H1 (cell line): ENCODE measurements around the gene CMPK2. TPM values are rescaled to one million over a fixed set of nuclear protein-coding genes. Genes with fewer than 3 reads are reported as not detected.

Experiments
- CTCF ChIA-PET: fragments of 300-600 bp; sonication (Branson Sonifier 250); formaldehyde crosslinking; loops from one replicate; lab custom pipeline; 2021; ENCODE audit not compliant: partially characterized antibody; lab: Charles Lee
- POLR2A ChIA-PET: fragments of 300-600 bp; sonication (Branson Sonifier 250); formaldehyde crosslinking; loops from one replicate; lab custom pipeline; 2021; ENCODE audit warnings: inconsistent platforms; ENCODE audit not compliant: partially characterized antibody; lab: Charles Lee
- DNase-seq, 2 experiments: peaks; one replicate each; pipeline versions ENCODE4 v3.0.0 to v3.0.0-alpha.2; 2010 to 2022; ENCODE audit warnings: low spot score in 2 of 2, low read depth in 1 of 2, mixed read lengths in 1 of 2
- FAIRE-seq: peaks from 2 replicates; lab custom pipeline; 2011; peaks lifted over from hg19 to GRCh38; lab: Jason Lieb, UNC
- H2AFZ ChIP-seq: 2 replicates; pipeline ENCODE4 v1.8.1; 2012; ENCODE audit warnings: low read length, inconsistent platforms
- H2AK5ac ChIP-seq: 2 replicates; pipeline ENCODE4 v1.6.1; 2013; ENCODE audit warnings: low read depth, low read length
- H2BK120ac ChIP-seq: replicated peaks from 2 replicates; pipeline ENCODE3; 2013; ENCODE audit warnings: low read depth, low read length, inconsistent platforms
- H2BK12ac ChIP-seq: 2 replicates; pipeline ENCODE4 v1.6.1; 2013; ENCODE audit warnings: low read depth, low read length
- H2BK15ac ChIP-seq: 2 replicates; pipeline ENCODE4 v1.6.1; 2013; ENCODE audit warnings: low read length
- H2BK20ac ChIP-seq: 2 replicates; pipeline ENCODE4 v1.6.1; 2013; ENCODE audit warnings: low read length
- H2BK5ac ChIP-seq: 2 replicates; pipeline ENCODE4 v1.6.1; 2013; ENCODE audit warnings: low read depth, low read length
- H3K14ac ChIP-seq: 2 replicates; pipeline ENCODE4 v1.6.1; 2013; ENCODE audit warnings: inconsistent platforms; ENCODE audit not compliant: insufficient read length
- H3K18ac ChIP-seq: 2 replicates; pipeline ENCODE4 v1.6.1; 2013; ENCODE audit warnings: low read length; ENCODE audit errors: extremely low read depth
- H3K23ac ChIP-seq: 2 replicates; pipeline ENCODE4 v1.6.1; 2013; ENCODE audit warnings: inconsistent platforms; ENCODE audit not compliant: insufficient read length
- H3K23me2 ChIP-seq: 2 replicates; pipeline ENCODE4 v1.6.1; 2013; ENCODE audit warnings: low read depth, low read length
- H3K27ac ChIP-seq: 2 replicates; pipeline ENCODE4 v1.6.1; 2011; ENCODE audit warnings: low read depth, low read length, inconsistent platforms
- H3K27me3 ChIP-seq, 4 experiments: replicated peaks in 1 of 4; 1 replicate in 1 of 4; 2 replicates in 3 of 4; pipeline versions ENCODE4 v1.6.1 to v1.8.1; 2011 to 2013; ENCODE audit warnings: low read length in 3 of 4, mild to moderate bottlenecking in 3 of 4, inconsistent platforms in 2 of 4, mixed read lengths in 2 of 4, moderate library complexity in 1 of 4; ENCODE audit not compliant: control insufficient read depth in 3 of 4, insufficient read depth in 3 of 4; ENCODE audit errors: extremely low read depth in 1 of 4
- H3K36me3 ChIP-seq, 4 experiments: 2 replicates each; pipeline versions ENCODE4 v1.6.1 to v1.8.1; 2011 to 2013; ENCODE audit warnings: mild to moderate bottlenecking in 4 of 4, low read length in 3 of 4, moderate library complexity in 2 of 4, control low read depth in 1 of 4, inconsistent platforms in 1 of 4; ENCODE audit not compliant: insufficient read depth in 4 of 4, control insufficient read depth in 2 of 4
- H3K4ac ChIP-seq: replicated peaks from 2 replicates; pipeline ENCODE3; 2013; ENCODE audit warnings: low read length, low read depth, mixed read lengths, inconsistent platforms; ENCODE audit not compliant: insufficient read length
- H3K4me1 ChIP-seq, 4 experiments: replicated peaks in 1 of 4; 1 replicate in 1 of 4; 2 replicates in 3 of 4; pipeline versions ENCODE4 v1.6.1 to v1.8.1; 2011 to 2013; ENCODE audit warnings: low read length in 3 of 4, inconsistent platforms in 2 of 4, mixed read lengths in 1 of 4; ENCODE audit not compliant: insufficient read depth in 4 of 4, control insufficient read depth in 3 of 4
- H3K4me2 ChIP-seq, 2 experiments: 2 replicates each; pipeline versions ENCODE4 v1.6.1 to v1.8.1; 2011 to 2013; ENCODE audit warnings: low read depth in 2 of 2, low read length in 2 of 2, control low read depth in 1 of 2, inconsistent platforms in 1 of 2, mild to moderate bottlenecking in 1 of 2; ENCODE audit not compliant: insufficient read depth in 1 of 2
- H3K4me3 ChIP-seq, 4 experiments: fragments of 200-600, 300-600 bp in 1 of 4; sonication (generic), shearing (Covaris generic), sonication (Bioruptor Twin) in 1 of 4; 2 replicates each; pipeline versions ENCODE4 v1.5.1 to v1.8.1; 2011 to 2016; ENCODE audit warnings: low read length in 4 of 4, low read depth in 3 of 4, control low read depth in 2 of 4, inconsistent platforms in 2 of 4, mild to moderate bottlenecking in 2 of 4, mixed read lengths in 1 of 4, moderate library complexity in 1 of 4; ENCODE audit not compliant: insufficient read depth in 2 of 4; ENCODE audit errors: extremely low read depth in 1 of 4
- H3K56ac ChIP-seq: replicated peaks from 2 replicates; pipeline ENCODE3; 2013; ENCODE audit warnings: low read depth, mild to moderate bottlenecking, mixed read lengths, low read length, inconsistent platforms; ENCODE audit not compliant: insufficient read length
- H3K79me1 ChIP-seq: 2 replicates; pipeline ENCODE4 v1.6.1; 2013; ENCODE audit warnings: low read depth, low read length, control low read depth
- H3K79me2 ChIP-seq, 2 experiments: 2 replicates each; pipeline versions ENCODE4 v1.6.1 to v1.8.1; 2012 to 2013; ENCODE audit warnings: low read length in 2 of 2, mild to moderate bottlenecking in 2 of 2, inconsistent platforms in 1 of 2; ENCODE audit not compliant: insufficient read depth in 2 of 2, control insufficient read depth in 1 of 2
- H3K9ac ChIP-seq, 4 experiments: replicated peaks in 1 of 4; 1 replicate in 1 of 4; 2 replicates in 3 of 4; pipeline versions ENCODE4 v1.6.1 to v1.8.1; 2011 to 2013; ENCODE audit warnings: low read depth in 3 of 4, low read length in 3 of 4, control low read depth in 2 of 4, mild to moderate bottlenecking in 2 of 4, moderate library complexity in 2 of 4, inconsistent platforms in 1 of 4; ENCODE audit errors: extremely low read depth in 1 of 4
- H3K9me3 ChIP-seq, 2 experiments: 2 replicates each; pipeline versions ENCODE4 v1.6.1 to v1.8.1; 2012 to 2013; ENCODE audit warnings: mild to moderate bottlenecking in 2 of 2, moderate library complexity in 2 of 2, control low read depth in 1 of 2, inconsistent platforms in 1 of 2, low read depth in 1 of 2, low read length in 1 of 2, mixed read lengths in 1 of 2; ENCODE audit not compliant: insufficient read depth in 2 of 2
- H4K20me1 ChIP-seq, 2 experiments: replicated peaks in 1 of 2; 2 replicates each; pipeline versions ENCODE3 to v1.8.1; 2011 to 2013; ENCODE audit warnings: inconsistent platforms in 2 of 2, low read length in 2 of 2, mild to moderate bottlenecking in 1 of 2; ENCODE audit not compliant: insufficient read depth in 2 of 2, control insufficient read depth in 1 of 2
- H4K5ac ChIP-seq: 2 replicates; pipeline ENCODE4 v1.6.1; 2013; ENCODE audit warnings: low read length, low read depth, mixed read lengths, inconsistent platforms; ENCODE audit not compliant: insufficient read length
- H4K8ac ChIP-seq: 2 replicates; pipeline ENCODE4 v1.8.0; 2013; ENCODE audit warnings: mild to moderate bottlenecking, moderate library complexity, low read length, inconsistent platforms; ENCODE audit not compliant: insufficient read depth; ENCODE audit errors: extremely low read depth
- H4K91ac ChIP-seq: replicated peaks from 2 replicates; pipeline ENCODE3; 2013; ENCODE audit warnings: low read length, mixed read lengths, inconsistent platforms; ENCODE audit not compliant: insufficient read length
- POU5F1 ChIP-seq: IDR thresholded peaks from 2 replicates; pipeline ENCODE4 v1.6.1; 2011; ENCODE audit warnings: low read depth, mild to moderate bottlenecking, low read length, moderate library complexity
- SP4 ChIP-seq: IDR thresholded peaks from 2 replicates; pipeline ENCODE4 v1.6.1; 2012; ENCODE audit warnings: low read length, inconsistent platforms
- WGBS, 2 experiments: shearing (Covaris generic) in 1 of 2; methylation state at CpG; one replicate each; pipeline versions ENCODE4 v1.1.6 to v1.1.7; 2013 to 2015; ENCODE audit warnings: low lambda C conversion rate in 2 of 2, mixed read lengths in 2 of 2, inconsistent platforms in 1 of 2, low coverage in 1 of 2, missing lambda C conversion rate in 1 of 2; ENCODE audit not compliant: insufficient replicate concordance in 2 of 2, insufficient coverage in 1 of 2, insufficient read length in 1 of 2; ENCODE audit errors: extremely low coverage in 1 of 2, missing lambda C conversion rate in 1 of 2; 5-methylcytosine and 5-hydroxymethylcytosine counted together
- polyA plus RNA-seq, 7 experiments: library from polyadenylated mRNA; depleted of rRNA in 3 of 7; stranded (reverse) in 5 of 7; unstranded in 2 of 7; fragments of >200 nt in 5 of 7; fragments of 200-250 nt in 2 of 7; gene quantifications; 1 replicate in 5 of 7; 2 replicates in 1 of 7; 4 replicates in 1 of 7; pipeline versions ENCODE4 v1.2.1 to v1.2.3, GENCODE V29; 2011 to 2013; ENCODE audit warnings: missing spikeins in 2 of 7, mixed read lengths in 2 of 7
- total RNA-seq: library from RNA; stranded (reverse); fragmentation: NEBNext Ultra II Directional; extraction: Animal tissue kit (Norgen Biotek cat#: 25700); gene quantifications from 2 replicates; pipeline ENCODE4 v1.2.1, GENCODE V29; 2021

Gene CMPK2
- total and polyA plus RNA-seq, 2 of the 8 experiments (the other 6 are each of a cell fraction or from before 2014, with no cell fraction given) = 0.28 to 0.53 TPM

DNA sequence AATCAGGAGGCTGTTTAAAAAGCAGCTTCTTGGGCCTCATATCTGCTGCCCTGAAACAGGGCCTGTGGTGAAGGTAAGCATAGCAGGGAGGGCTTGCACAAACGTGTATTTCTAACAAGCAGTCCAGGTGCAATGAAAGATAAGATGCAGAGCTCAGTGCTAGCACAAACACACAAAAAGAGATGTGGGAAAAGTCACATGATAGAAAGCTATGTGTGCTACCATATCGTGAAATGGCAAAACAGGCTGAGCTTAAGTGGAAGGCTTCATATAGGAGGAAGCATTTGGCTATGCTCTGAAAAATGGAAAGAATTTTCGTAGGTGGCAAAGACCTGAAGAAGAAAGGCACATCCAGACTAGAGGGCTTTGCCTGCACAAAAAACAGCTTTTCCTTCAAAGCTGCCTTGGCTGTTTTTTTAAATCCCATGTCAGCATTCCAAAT, 22.1 kb upstream of the CMPK2 start:
- no peak overlapping the region for H4K91ac ChIP-seq
- H2BK12ac ChIP-seq = no peak overlapping the region
- H2BK120ac ChIP-seq = no peak overlapping the region
- no peak overlapping the region for H2BK15ac ChIP-seq
- 73% methylated on average over 3 of the region's 3 CpGs; no CpG with 5 or more reads in 1 of the 2 experiments for WGBS, 2 experiments
- H3K4me1 ChIP-seq = no peaks in the 10 kb centered on the region; a peak in 1 of 7 replicates
- no peak overlapping the region for H4K5ac ChIP-seq
- no peak overlapping the region for H3K4me3 ChIP-seq
- no peak overlapping the region for H2AK5ac ChIP-seq
- H3K79me2 ChIP-seq = no peaks in the 10 kb centered on the region
- CTCF ChIA-PET = interaction anchor here (0.9 to 2.3 kb wide), 5 partner anchors 9 to 157 kb away, joined by 3 to 23 read pairs (median 4); partner anchors contain the start of gene CMPK2
- H3K9me3 ChIP-seq = no peaks in the 10 kb centered on the region
- no peaks in the 10 kb centered on the region for H3K23me2 ChIP-seq
- no peaks in the 10 kb centered on the region for H3K27me3 ChIP-seq
- FAIRE-seq = no peak
- no peak overlapping the region for H4K8ac ChIP-seq
- no peaks in the 10 kb centered on the region for H3K36me3 ChIP-seq
- no peak overlapping the region for H3K27ac ChIP-seq
- POLR2A ChIA-PET = no interaction called here
- H3K79me1 ChIP-seq = no peaks in the 10 kb centered on the region
- no peak overlapping the region for H3K14ac ChIP-seq
- no peak for DNase-seq
- no peak overlapping the region for H2AFZ ChIP-seq
- H3K9ac ChIP-seq = no peak overlapping the region
- no peaks in the 10 kb centered on the region for H4K20me1 ChIP-seq
- no peak overlapping the region for H3K56ac ChIP-seq
- no peak for TF ChIP-seq SP4
- TF ChIP-seq POU5F1 = no peak
- H3K23ac ChIP-seq = no peak overlapping the region
- no peak overlapping the region for H3K18ac ChIP-seq
- no peak overlapping the region for H3K4ac ChIP-seq
- no peak overlapping the region for H2BK20ac ChIP-seq
- H3K4me2 ChIP-seq = no peak overlapping the region
- H2BK5ac ChIP-seq = no peak overlapping the region
